Endothelial cell of umbilical vein (primary cell): ENCODE data around the gene LGMN. TPM values are rescaled to one million over a fixed set of nuclear protein-coding genes. Genes with fewer than 3 reads are reported as not detected.

Experiments
- BruUV-seq: library from RNA; stranded (reverse); fragments of 400-500 nt; replicated peaks from 2 replicates; lab custom pipeline; 2021; lab: Mats Ljungman, UMichigan
- CTCF ChIA-PET: fragments of 300-600, 350-600 bp; sonication (Branson Sonifier 250); formaldehyde crosslinking; loops from one replicate; lab custom pipeline; 2021; ENCODE audit warnings: antibody characterized with exemption, inconsistent platforms; lab: Charles Lee
- POLR2A ChIA-PET: fragments of 300-600, 350-600 bp; sonication (Branson Sonifier 250); formaldehyde crosslinking; loops from one replicate; lab custom pipeline; 2021; ENCODE audit warnings: antibody characterized with exemption, inconsistent platforms; lab: Charles Lee
- DNase-seq: peaks from one replicate; pipeline ENCODE4 v3.0.0-alpha.2; 2011; ENCODE audit warnings: low read depth, low spot score
- FAIRE-seq: peaks from 2 replicates; lab custom pipeline; 2011; peaks lifted over from hg19 to GRCh38; lab: Jason Lieb, UNC
- H2AFZ ChIP-seq: 2 replicates; pipeline ENCODE4 v1.6.0; 2012; ENCODE audit warnings: low read depth, low read length, control low read depth, inconsistent platforms
- H3K27ac ChIP-seq: 2 replicates; pipeline ENCODE4 v1.5.1; 2011; ENCODE audit warnings: low read depth, mild to moderate bottlenecking, control low read depth, low read length, moderate library complexity; ENCODE audit not compliant: insufficient read depth
- H3K27me3 ChIP-seq, 2 experiments: 2 replicates each; pipeline versions ENCODE4 v1.6.0 to v1.6.1; 2011; ENCODE audit warnings: low read length in 2 of 2, mixed read lengths in 1 of 2; ENCODE audit not compliant: control insufficient read depth in 2 of 2, insufficient read depth in 2 of 2
- H3K36me3 ChIP-seq, 2 experiments: 2 replicates in 1 of 2; 3 replicates in 1 of 2; pipeline ENCODE4 v1.5.1; 2011; ENCODE audit warnings: low read length in 2 of 2, mild to moderate bottlenecking in 1 of 2, moderate library complexity in 1 of 2; ENCODE audit not compliant: control insufficient read depth in 2 of 2, insufficient read depth in 2 of 2; ENCODE audit errors: extremely low read depth in 1 of 2
- H3K4me1 ChIP-seq: 3 replicates; pipeline ENCODE4 v1.5.1; 2011; ENCODE audit warnings: mild to moderate bottlenecking, low read length; ENCODE audit not compliant: control insufficient read depth, insufficient read depth; ENCODE audit errors: extremely low read depth
- H3K4me2 ChIP-seq: 2 replicates; pipeline ENCODE4 v1.6.1; 2011; ENCODE audit warnings: low read length, control low read depth, mixed read lengths; ENCODE audit not compliant: insufficient read depth
- H3K4me3 ChIP-seq, 3 experiments: fragments of 200-600 bp in 1 of 3; sonication (generic), shearing (Covaris generic) in 1 of 3; replicated peaks in 1 of 3; 2 replicates each; pipeline ENCODE4 v1.5.1; 2011 to 2016; ENCODE audit warnings: control low read depth in 3 of 3, low read length in 3 of 3, mild to moderate bottlenecking in 2 of 3, inconsistent platforms in 1 of 3, low read depth in 1 of 3, moderate library complexity in 1 of 3; ENCODE audit not compliant: insufficient read depth in 1 of 3
- H3K79me2 ChIP-seq: 2 replicates; pipeline ENCODE4 v1.6.0; 2012; ENCODE audit warnings: low read length, inconsistent platforms; ENCODE audit not compliant: control insufficient read depth, insufficient read depth
- H3K9ac ChIP-seq: replicated peaks from 2 replicates; pipeline ENCODE3; 2011; ENCODE audit warnings: low read length, control low read depth; ENCODE audit not compliant: insufficient read depth; ENCODE audit errors: extremely low read depth
- H3K9me1 ChIP-seq: replicated peaks from 3 replicates; pipeline ENCODE4 v1.6.0; 2011; ENCODE audit warnings: mild to moderate bottlenecking, low read length; ENCODE audit not compliant: control insufficient read depth, insufficient read depth; ENCODE audit errors: extremely low read depth
- H3K9me3 ChIP-seq: replicated peaks from 2 replicates; pipeline ENCODE4 v1.5.1; 2012; ENCODE audit warnings: low read length, inconsistent platforms; ENCODE audit not compliant: control insufficient read depth, insufficient read depth
- H4K20me1 ChIP-seq: replicated peaks from 2 replicates; pipeline ENCODE3; 2011; ENCODE audit warnings: mild to moderate bottlenecking, low read length; ENCODE audit not compliant: control insufficient read depth, insufficient read depth; ENCODE audit errors: extremely low read depth
- EZH2 ChIP-seq: IDR thresholded peaks from 2 replicates; pipeline ENCODE4 v1.6.1; 2012; ENCODE audit warnings: borderline replicate concordance, low read depth, mild to moderate bottlenecking, moderate library complexity, low read length, inconsistent platforms; ENCODE audit not compliant: severe bottlenecking
- FOS ChIP-seq: IDR thresholded peaks from 2 replicates; pipeline ENCODE4 v1.6.1; 2011; ENCODE audit warnings: mild to moderate bottlenecking, low read length, moderate library complexity, borderline replicate concordance; ENCODE audit not compliant: insufficient read depth
- GATA2 ChIP-seq: IDR thresholded peaks from 2 replicates; pipeline ENCODE4 v1.7.0; 2011; ENCODE audit warnings: low read depth, mild to moderate bottlenecking, moderate library complexity, mixed read lengths, low read length; ENCODE audit not compliant: insufficient read length, insufficient read depth
- JUN ChIP-seq: IDR thresholded peaks from 2 replicates; pipeline ENCODE4 v1.6.1; 2011; ENCODE audit warnings: borderline replicate concordance, low read depth; ENCODE audit not compliant: insufficient read length, insufficient read depth
- MYC ChIP-seq: IDR thresholded peaks from one replicate; pipeline ENCODE4 v1.6.1; 2011; ENCODE audit warnings: mild to moderate bottlenecking, low read depth, low read length
- POLR2A ChIP-seq: IDR thresholded peaks from 2 replicates; pipeline ENCODE4 v1.6.1; 2012; ENCODE audit warnings: low read depth, mild to moderate bottlenecking, control low read depth, low read length
- POLR2AphosphoS5 ChIP-seq: IDR thresholded peaks from 2 replicates; pipeline ENCODE4 v1.6.1; 2012; ENCODE audit warnings: low read depth, mild to moderate bottlenecking, control low read depth, low read length, moderate library complexity; ENCODE audit not compliant: insufficient read depth
- dilution Hi-C: fragments of 300-500 bp; cut with MboI; formaldehyde crosslinking; loops from one replicate; pipeline ENCODE4 v1.15.0; 2019; ENCODE audit warnings: low sequenced_read_pairs; ENCODE audit not compliant: extremely low pct_ligation_motif_present
- intact Hi-C: fragments of 100-400 bp; cut with micrococcal nuclease; formaldehyde crosslinking; loops from one replicate; pipeline ENCODE4 v1.10.0; 2022
- polyA plus RNA-seq, 4 experiments: library from polyadenylated mRNA; depleted of rRNA in 3 of 4; stranded (reverse) in 3 of 4; unstranded in 1 of 4; fragments of >200 nt; gene quantifications; 2 replicates each; pipeline versions ENCODE4 v1.2.1 to v1.2.3, GENCODE V29; 2011 to 2012; ENCODE audit warnings: missing spikeins in 1 of 4
- total RNA-seq: library from RNA; stranded (reverse); gene quantifications from 2 replicates; pipeline ENCODE4 v1.2.3, GENCODE V29; 2021
- TF ChIP-seq, protein P1 (sequence below): IDR thresholded peaks from 2 replicates; pipeline ENCODE4 v1.6.1; 2011; ENCODE audit not compliant: insufficient read depth, insufficient read length
- TF ChIP-seq, protein P2 (sequence below), 2 donors: IDR thresholded peaks; 1 replicate in 1 of 2; 2 replicates in 1 of 2; pipeline ENCODE4 v1.5.1; 2011; ENCODE audit warnings: low read length in 2 of 2, mild to moderate bottlenecking in 2 of 2, moderate library complexity in 2 of 2, control low read depth in 1 of 2, inconsistent platforms in 1 of 2, low read depth in 1 of 2; ENCODE audit not compliant: insufficient read depth in 1 of 2; ENCODE audit errors: extremely low read depth in 1 of 2

The LGMN gene
- total and polyA plus RNA-seq, 2 donors (not counting 3 experiments of a cell fraction or from before 2014, with no cell fraction given) = 56.7 to 99.2 TPM

DNA sequence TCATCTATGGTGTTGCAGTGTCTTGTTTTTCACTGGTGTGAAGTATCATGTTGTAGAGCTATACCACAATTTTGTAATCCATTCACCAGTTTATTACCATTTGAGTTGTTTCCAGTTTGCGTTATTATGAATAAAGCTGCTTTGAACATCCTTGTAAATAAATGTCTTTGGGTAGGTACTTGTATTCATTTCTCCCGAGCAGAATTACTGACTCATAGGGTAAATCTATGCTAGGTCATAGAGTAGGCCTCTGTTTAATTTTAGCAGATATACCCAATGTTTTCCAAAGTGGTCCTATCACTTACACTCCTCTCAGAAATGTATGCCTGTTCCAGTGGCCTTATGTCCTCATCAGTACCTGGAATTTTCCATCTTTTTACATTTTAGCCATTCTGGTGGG is 39.1 kb upstream of the LGMN start:
- intact Hi-C loops = no loop called here
- Histone ChIP-seq H3K9me3 (no peaks in the 10 kb centered on the region), H3K79me2 (no peaks in the 10 kb centered on the region), H2AFZ (no peak overlapping the region), H3K27ac (no peak overlapping the region), H3K9me1 (no peaks in the 10 kb centered on the region), H3K27me3 (no peaks in the 10 kb centered on the region), H3K4me1 (no peaks in the 10 kb centered on the region), H4K20me1 (no peaks in the 10 kb centered on the region), H3K9ac (no peak overlapping the region), H3K36me3 (no peaks in the 10 kb centered on the region), H3K4me3 (no peak overlapping the region), H3K4me2 (no peak overlapping the region)
- no TSS peak for BruUV-seq
- dilution Hi-C loops = no loop called here
- DNase-seq = no peak
- TF ChIP-seq, protein P1, sequence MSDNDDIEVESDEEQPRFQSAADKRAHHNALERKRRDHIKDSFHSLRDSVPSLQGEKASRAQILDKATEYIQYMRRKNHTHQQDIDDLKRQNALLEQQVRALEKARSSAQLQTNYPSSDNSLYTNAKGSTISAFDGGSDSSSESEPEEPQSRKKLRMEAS = no peak
- TF ChIP-seq POLR2AphosphoS5 = no peak
- no peak for FAIRE-seq
- ChIA-PET CTCF (interaction anchor here (1.2 to 8.0 kb wide), 2 partner anchors 73 to 99 kb away, joined by 3 to 118 read pairs; no protein-coding TSS in a partner anchor), POLR2A (no interaction called here)

DNA sequence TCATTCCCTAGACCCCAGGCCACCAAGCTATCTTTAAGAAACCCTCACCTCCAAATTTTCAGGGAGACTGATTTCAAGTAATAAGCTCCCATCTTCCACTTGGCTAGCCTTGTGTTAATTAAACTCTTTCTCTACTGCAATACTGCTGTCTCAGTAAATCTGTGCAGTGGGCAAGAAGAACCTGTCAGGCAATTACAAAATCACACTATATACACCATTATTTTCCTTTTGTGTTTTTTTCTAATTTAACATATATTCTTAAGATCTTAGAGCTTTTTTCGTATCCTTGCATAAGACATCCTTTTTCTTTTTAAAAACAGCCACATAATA is 38.0 kb upstream of the LGMN start:
- Histone ChIP-seq H3K79me2 (no peaks in the 10 kb centered on the region), H3K36me3 (no peaks in the 10 kb centered on the region), H3K9me3 (no peaks in the 10 kb centered on the region), H2AFZ (no peak overlapping the region), H3K4me1 (no peaks in the 10 kb centered on the region), H3K27ac (no peak overlapping the region), H4K20me1 (no peaks in the 10 kb centered on the region), H3K9ac (no peak overlapping the region), H3K9me1 (no peaks in the 10 kb centered on the region), H3K4me3 (no peak overlapping the region), H3K4me2 (no peak overlapping the region), H3K27me3 (no peaks in the 10 kb centered on the region)
- CTCF ChIA-PET = interaction anchor here (1.0 to 8.0 kb wide), 4 partner anchors 38 to 98 kb away, joined by 4 to 118 read pairs (median 50); partner anchors contain the start of gene LGMN
- POLR2A ChIA-PET = no interaction called here
- DNase-seq = no peak
- FAIRE-seq = no peak
- dilution Hi-C loops = no loop called here
- intact Hi-C loops = no loop called here
- BruUV-seq = no TSS peak
- TF ChIP-seq, protein P2, sequence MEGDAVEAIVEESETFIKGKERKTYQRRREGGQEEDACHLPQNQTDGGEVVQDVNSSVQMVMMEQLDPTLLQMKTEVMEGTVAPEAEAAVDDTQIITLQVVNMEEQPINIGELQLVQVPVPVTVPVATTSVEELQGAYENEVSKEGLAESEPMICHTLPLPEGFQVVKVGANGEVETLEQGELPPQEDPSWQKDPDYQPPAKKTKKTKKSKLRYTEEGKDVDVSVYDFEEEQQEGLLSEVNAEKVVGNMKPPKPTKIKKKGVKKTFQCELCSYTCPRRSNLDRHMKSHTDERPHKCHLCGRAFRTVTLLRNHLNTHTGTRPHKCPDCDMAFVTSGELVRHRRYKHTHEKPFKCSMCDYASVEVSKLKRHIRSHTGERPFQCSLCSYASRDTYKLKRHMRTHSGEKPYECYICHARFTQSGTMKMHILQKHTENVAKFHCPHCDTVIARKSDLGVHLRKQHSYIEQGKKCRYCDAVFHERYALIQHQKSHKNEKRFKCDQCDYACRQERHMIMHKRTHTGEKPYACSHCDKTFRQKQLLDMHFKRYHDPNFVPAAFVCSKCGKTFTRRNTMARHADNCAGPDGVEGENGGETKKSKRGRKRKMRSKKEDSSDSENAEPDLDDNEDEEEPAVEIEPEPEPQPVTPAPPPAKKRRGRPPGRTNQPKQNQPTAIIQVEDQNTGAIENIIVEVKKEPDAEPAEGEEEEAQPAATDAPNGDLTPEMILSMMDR (IDR thresholded peaks at IDR 0.05; ENCODE audit: extremely low read depth in 1 of 2, insufficient read depth in 1 of 2, low read depth in 1 of 2, low read length in 2 of 2) = no peak
- TF ChIP-seq GATA2 (no peak), MYC (no peak), POLR2AphosphoS5 (no peak), FOS (no peak), EZH2 (no peak), JUN (no peak), POLR2A (no peak)
- TF ChIP-seq, protein P1 = no peak
